Testis (tissue), 2 donors: ENCODE results near the gene CAPN5.

ENCODE experiments used
- CTCF ChIP-seq, 3 experiments: fragments of 450-650 bp in 2 of 3; fragments of 200-600 bp in 1 of 3; sonication (generic) in 1 of 3; IDR thresholded peaks; one replicate each; pipeline ENCODE4 v1.5.1; 2016 to 2019; ENCODE audit warnings: antibody characterized with exemption in 3 of 3, mild to moderate bottlenecking in 2 of 3, moderate library complexity in 1 of 3
- POLR2A ChIP-seq: fragments of 450-650 bp; IDR thresholded peaks from one replicate; pipeline ENCODE4 v1.6.1; 2017; ENCODE audit warnings: antibody characterized with exemption, mild to moderate bottlenecking, moderate library complexity

- no peak for TF ChIP-seq CTCF (IDR thresholded peaks at IDR 0.05)
- no peak for TF ChIP-seq POLR2A
Observed at GRCh38 chr11:77143405-77144020, 76.7 kb downstream of the CAPN5 start.
